Right lobe of liver (tissue), 4 donors: Measurements from ENCODE around the gene DEFB132.

ENCODE experiments used
- POLR2A ChIP-seq: fragments of 450-650 bp; IDR thresholded peaks from one replicate; pipeline ENCODE4 v1.6.1; 2017; ENCODE audit warnings: antibody characterized with exemption, mild to moderate bottlenecking
- TF ChIP-seq, protein P1 (sequence below), 4 donors: fragments of 200-600 bp in 3 of 4; fragments of 450-650 bp in 1 of 4; IDR thresholded peaks; one replicate each; pipeline versions ENCODE4 v1.5.1 to v1.8.0; 2016 to 2022; ENCODE audit warnings: antibody characterized with exemption in 4 of 4, mild to moderate bottlenecking in 2 of 4
- donor health status: DM: no; HTN: no; CAD: no.
- donor health status: DM: no; HTN: no; CAD: no.
- donor health status: DM: no; HTN: yes; CAD: no.

DNA sequence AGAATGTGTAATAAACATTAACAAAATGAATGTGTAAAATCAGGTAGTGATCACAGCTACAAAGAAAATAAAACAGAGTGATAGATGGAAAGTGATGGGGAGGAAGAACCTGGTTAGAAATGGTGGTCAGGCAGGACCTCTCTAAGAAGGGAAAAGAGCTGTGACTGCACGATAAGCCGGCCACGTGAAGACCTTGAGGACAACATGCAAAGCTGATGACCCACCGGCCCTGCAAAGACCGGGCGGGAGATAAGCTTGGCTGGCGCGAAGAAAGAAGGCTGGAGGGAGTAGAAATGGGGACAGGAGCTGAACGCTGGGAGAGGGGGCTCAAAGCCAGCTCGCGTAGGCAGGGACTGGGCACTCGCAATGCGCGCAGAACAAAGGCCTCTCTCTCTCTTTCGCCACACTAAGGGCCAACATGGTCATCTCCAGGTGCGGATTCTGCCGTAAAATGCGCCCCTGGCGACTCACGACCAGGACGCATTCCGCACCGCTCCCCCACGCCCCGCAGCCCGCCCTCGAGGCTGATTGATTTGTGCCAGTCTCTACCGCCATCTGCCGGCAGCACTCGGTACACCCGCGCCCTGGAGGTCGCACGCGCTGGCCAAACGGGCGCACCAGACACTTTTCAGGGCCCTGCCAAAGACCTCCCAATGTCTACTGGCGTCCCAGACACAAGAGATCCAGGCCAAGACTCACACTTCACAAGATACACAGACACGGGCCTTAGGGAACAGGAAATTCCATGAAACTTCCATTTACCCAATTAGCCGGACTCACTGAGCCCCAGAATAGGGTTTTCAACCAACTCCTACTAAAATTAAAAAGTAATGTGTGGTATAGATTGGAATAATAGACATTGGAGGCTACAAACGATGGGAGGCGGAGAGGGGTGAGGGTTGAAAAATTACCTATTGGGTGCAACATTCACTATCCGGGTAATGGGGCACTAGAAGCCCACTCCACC is 9.4 kb downstream of the DEFB132 start:
- TF ChIP-seq, protein P1, sequence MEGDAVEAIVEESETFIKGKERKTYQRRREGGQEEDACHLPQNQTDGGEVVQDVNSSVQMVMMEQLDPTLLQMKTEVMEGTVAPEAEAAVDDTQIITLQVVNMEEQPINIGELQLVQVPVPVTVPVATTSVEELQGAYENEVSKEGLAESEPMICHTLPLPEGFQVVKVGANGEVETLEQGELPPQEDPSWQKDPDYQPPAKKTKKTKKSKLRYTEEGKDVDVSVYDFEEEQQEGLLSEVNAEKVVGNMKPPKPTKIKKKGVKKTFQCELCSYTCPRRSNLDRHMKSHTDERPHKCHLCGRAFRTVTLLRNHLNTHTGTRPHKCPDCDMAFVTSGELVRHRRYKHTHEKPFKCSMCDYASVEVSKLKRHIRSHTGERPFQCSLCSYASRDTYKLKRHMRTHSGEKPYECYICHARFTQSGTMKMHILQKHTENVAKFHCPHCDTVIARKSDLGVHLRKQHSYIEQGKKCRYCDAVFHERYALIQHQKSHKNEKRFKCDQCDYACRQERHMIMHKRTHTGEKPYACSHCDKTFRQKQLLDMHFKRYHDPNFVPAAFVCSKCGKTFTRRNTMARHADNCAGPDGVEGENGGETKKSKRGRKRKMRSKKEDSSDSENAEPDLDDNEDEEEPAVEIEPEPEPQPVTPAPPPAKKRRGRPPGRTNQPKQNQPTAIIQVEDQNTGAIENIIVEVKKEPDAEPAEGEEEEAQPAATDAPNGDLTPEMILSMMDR (IDR thresholded peaks at IDR 0.05): peak; percentile 95 to 97 (median 96)
- no peak for TF ChIP-seq POLR2A
